Testis (tissue), 2 donors: Measurements from ENCODE around the gene RAPGEF4.

Source experiments
- CTCF ChIP-seq, 3 experiments: fragments of 450-650 bp in 2 of 3; fragments of 200-600 bp in 1 of 3; sonication (generic) in 1 of 3; IDR thresholded peaks; one replicate each; pipeline ENCODE4 v1.5.1; 2016 to 2019; ENCODE audit warnings: antibody characterized with exemption in 3 of 3, mild to moderate bottlenecking in 2 of 3, moderate library complexity in 1 of 3
- POLR2A ChIP-seq: fragments of 450-650 bp; IDR thresholded peaks from one replicate; pipeline ENCODE4 v1.6.1; 2017; ENCODE audit warnings: antibody characterized with exemption, mild to moderate bottlenecking, moderate library complexity

- TF ChIP-seq POLR2A: no peak
- peak in 1 of 3 experiments; percentile 8 for TF ChIP-seq CTCF (IDR thresholded peaks at IDR 0.05)
Measured at GRCh38 chr2:173021939-173022371, 286.3 kb downstream of the RAPGEF4 start.
